HFFc6 (cell line): ENCODE results near the gene PGBD2. TPM values are rescaled to one million over a fixed set of nuclear protein-coding genes. Genes with fewer than 3 reads are reported as not detected.

ENCODE experiments used
- DNase-seq: peaks from one replicate; pipeline ENCODE4 v3.0.0-alpha.2; 2018
- H3K27ac Mint-ChIP-seq: 2 replicates; pipeline ENCODE4 v1.8.0; 2020; ENCODE audit warnings: mild to moderate bottlenecking, mixed read lengths
- H3K27me3 Mint-ChIP-seq: 2 replicates; pipeline ENCODE4 v1.8.0; 2021; ENCODE audit warnings: mild to moderate bottlenecking, moderate library complexity, mixed read lengths; ENCODE audit not compliant: insufficient read depth
- H3K36me3 Mint-ChIP-seq: 2 replicates; pipeline ENCODE4 v1.8.0; 2021; ENCODE audit warnings: low read depth, mixed read lengths
- H3K4me1 Mint-ChIP-seq: 2 replicates; pipeline ENCODE4 v1.8.0; 2020; ENCODE audit warnings: low read depth, mixed read lengths
- H3K4me3 Mint-ChIP-seq: 2 replicates; pipeline ENCODE4 v1.8.0; 2020; ENCODE audit warnings: mild to moderate bottlenecking, moderate library complexity, mixed read lengths
- H3K9me3 Mint-ChIP-seq: 2 replicates; pipeline ENCODE4 v1.8.0; 2020; ENCODE audit warnings: mild to moderate bottlenecking, mixed read lengths
- long read RNA-seq: library from polyadenylated mRNA; unstranded; transcript quantifications from one replicate; pipeline ENCODE4 v2.0.0, GENCODE V29; 2019
- total RNA-seq, 6 experiments: library from RNA; stranded (reverse); fragmentation: NEBNext Ultra II Directional; extraction: Animal tissue kit (Norgen Biotek cat#: 25700); gene quantifications; 2 replicates in 1 of 6; 3 replicates in 5 of 6; pipeline ENCODE4 v1.2.3, GENCODE V29; 2021
- TF ChIP-seq, protein P1 (sequence below): fragments of 200-600 bp; sonication (generic); IDR thresholded peaks from 2 replicates; pipeline ENCODE4 v1.5.0; 2021; ENCODE audit warnings: antibody characterized with exemption, mild to moderate bottlenecking

PGBD2 gene, protein sequence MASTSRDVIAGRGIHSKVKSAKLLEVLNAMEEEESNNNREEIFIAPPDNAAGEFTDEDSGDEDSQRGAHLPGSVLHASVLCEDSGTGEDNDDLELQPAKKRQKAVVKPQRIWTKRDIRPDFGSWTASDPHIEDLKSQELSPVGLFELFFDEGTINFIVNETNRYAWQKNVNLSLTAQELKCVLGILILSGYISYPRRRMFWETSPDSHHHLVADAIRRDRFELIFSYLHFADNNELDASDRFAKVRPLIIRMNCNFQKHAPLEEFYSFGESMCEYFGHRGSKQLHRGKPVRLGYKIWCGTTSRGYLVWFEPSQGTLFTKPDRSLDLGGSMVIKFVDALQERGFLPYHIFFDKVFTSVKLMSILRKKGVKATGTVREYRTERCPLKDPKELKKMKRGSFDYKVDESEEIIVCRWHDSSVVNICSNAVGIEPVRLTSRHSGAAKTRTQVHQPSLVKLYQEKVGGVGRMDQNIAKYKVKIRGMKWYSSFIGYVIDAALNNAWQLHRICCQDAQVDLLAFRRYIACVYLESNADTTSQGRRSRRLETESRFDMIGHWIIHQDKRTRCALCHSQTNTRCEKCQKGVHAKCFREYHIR
- total RNA-seq = 1 to 10 TPM; 3.4 to 4.7 (median 3.6) TPM
- long read RNA-seq, partial matches to known transcripts = 1 of 8 reads
- long read RNA-seq, other reads (novel, unspliced or antisense) = 2 of 8 reads

DNA sequence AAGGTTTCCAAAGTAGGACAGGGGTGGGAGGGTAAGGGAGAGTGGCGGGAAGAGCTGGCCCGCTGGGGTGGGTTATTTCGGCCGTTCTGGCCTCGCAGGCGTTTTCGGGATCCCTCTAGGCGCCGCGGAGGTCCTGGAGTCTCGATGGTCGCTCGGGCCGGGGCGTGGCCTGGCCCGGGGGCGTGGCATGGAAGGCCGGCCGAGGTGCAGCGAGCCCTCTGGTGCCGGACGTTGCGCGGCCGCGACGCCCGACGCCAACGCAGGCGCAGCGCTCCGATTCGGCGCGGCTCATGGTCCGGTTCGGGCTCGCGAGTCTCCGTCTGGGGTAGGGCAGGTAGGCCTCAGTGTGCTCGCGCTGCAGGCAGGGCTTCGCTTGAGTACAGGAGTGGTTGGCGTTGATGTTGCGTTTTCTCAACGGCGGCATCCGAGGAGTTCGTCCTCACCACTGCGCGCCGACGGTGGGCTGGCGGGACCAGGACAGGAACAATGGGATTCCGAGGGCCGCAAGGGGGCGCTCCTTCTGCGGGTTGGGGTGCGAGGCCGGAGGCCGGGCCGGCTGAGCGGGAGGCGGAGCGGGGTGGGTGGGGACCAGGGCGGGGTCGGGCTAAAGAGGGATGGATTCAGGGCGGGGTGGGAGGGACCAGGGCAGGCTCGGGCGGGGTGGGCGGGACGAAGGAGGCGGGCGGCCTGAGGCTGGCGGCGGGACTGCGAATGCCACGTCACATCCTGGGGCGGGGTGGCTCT, at the start of gene PGBD2:
PGBD2 (plus strand) TSS at position 227 of the 744 bp plus-strand sequence. CDS start 7,628 bp downstream, outside the sequence.
- TF ChIP-seq, protein P1, sequence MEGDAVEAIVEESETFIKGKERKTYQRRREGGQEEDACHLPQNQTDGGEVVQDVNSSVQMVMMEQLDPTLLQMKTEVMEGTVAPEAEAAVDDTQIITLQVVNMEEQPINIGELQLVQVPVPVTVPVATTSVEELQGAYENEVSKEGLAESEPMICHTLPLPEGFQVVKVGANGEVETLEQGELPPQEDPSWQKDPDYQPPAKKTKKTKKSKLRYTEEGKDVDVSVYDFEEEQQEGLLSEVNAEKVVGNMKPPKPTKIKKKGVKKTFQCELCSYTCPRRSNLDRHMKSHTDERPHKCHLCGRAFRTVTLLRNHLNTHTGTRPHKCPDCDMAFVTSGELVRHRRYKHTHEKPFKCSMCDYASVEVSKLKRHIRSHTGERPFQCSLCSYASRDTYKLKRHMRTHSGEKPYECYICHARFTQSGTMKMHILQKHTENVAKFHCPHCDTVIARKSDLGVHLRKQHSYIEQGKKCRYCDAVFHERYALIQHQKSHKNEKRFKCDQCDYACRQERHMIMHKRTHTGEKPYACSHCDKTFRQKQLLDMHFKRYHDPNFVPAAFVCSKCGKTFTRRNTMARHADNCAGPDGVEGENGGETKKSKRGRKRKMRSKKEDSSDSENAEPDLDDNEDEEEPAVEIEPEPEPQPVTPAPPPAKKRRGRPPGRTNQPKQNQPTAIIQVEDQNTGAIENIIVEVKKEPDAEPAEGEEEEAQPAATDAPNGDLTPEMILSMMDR = peak; percentile 84
- Mint-ChIP-seq H3K27ac (peak within 1 kb of the TSS; percentile 95), H3K9me3 (no peaks in the 10 kb centered on the region), H3K4me1 (peaks cover 28% of the 10 kb centered on the region), H3K36me3 (no peaks in the 10 kb centered on the region), H3K27me3 (peaks cover 1% of the 10 kb centered on the region), H3K4me3 (peak within 1 kb of the TSS; percentile 92)
- peak; percentile 87 for DNase-seq

DNA sequence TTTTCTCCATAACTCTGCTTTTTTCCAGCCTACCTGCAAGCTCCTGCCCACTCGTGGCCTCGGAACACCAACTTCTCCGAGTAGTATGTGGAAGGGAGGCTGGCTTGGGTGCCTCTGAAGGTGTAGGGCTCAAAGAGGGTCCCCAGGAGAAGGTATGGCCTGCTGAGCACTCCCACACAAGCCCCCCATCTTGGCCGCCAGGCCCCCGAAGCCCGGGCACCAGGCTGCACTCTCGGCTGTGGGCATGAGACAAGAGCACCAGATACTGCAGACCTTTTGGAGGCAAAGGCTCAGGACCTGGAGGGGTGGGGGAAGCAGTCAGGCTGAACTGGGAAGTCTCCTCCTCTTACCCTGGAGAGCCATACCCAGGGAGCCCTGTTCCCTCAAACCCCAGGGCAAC, 48.8 kb upstream of the PGBD2 start:
- peaks cover 4% of the 10 kb centered on the region for H3K27me3 Mint-ChIP-seq
- H3K9me3 Mint-ChIP-seq = no peaks in the 10 kb centered on the region
- TF ChIP-seq, protein P1 = no peak
- H3K36me3 Mint-ChIP-seq = no peaks in the 10 kb centered on the region; the same call in 1 of the 2 replicates
- no peak for DNase-seq
- H3K27ac Mint-ChIP-seq = peak overlapping the region; percentile 87
- H3K4me3 Mint-ChIP-seq = peak overlapping the region; percentile 92
- H3K4me1 Mint-ChIP-seq = peaks cover 32% of the 10 kb centered on the region

DNA sequence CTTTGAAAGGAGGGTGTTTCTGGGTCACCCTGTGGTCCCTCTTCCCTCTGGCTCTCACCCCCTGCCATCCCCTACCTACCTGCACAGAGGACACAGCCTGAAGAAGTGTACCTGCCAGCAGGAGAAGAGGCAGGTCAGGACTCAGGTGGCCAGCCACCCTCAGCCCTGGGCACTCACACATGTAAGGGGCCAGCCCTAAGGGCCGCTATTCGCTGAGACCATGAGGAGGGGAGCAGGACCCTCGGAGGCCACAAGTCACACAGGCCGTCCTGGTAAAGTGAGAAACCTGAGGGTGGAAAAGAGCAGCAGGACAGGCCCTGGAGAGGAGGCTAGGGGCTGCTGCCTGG, 48.3 kb upstream of the PGBD2 start:
- Mint-ChIP-seq H3K36me3 (no peaks in the 10 kb centered on the region; the same call in 1 of the 2 replicates), H3K27me3 (peaks cover 7% of the 10 kb centered on the region)

DNA sequence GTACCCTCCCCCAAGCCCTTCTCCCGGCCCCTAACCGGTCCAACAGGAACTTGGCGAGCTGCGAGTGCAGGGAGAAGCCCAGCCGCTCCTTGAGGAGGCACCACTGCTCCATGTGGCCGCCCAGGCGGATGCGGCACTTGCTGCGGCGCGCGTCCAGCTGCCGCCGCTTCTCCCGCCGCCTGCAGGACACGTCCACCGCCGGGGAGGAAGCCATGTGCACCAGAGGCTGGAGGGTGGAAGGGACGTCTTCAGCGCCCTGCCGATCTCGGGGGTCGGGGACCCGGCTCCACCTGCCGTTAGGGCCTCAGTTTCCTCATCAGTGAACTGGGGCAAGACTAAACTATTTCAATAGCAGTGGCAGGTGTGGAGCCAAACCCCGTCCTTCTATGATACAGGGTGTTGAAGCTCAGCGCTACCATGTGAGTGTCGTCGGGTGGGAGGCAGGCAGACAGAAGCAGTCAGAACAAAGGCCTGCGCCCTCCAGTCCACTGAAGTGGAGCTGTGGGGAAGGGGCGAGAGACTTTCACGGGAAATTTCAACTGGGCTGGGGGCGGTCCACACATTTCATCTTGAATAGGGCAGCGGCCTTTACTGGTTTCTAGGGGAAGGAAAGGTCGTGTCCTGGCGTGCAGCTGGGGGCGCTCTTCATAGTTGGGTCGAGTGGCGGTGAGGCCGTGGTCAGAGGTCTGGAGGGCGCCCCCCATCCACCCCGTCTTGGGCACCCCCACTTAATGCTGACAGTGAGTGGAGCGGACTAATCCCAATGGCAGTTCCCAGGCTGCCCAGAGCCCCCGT, 47.7 kb upstream of the PGBD2 start:
- Mint-ChIP-seq H3K27ac (peak overlapping the region; percentile 87), H3K4me1 (peaks cover 41% of the 10 kb centered on the region), H3K9me3 (no peaks in the 10 kb centered on the region), H3K4me3 (peak overlapping the region; percentile 92), H3K36me3 (no peaks in the 10 kb centered on the region; the same call in 1 of the 2 replicates), H3K27me3 (peaks cover 7% of the 10 kb centered on the region)
- TF ChIP-seq, protein P1 = peak; percentile 72
- DNase-seq = peak; percentile 65

More for the DNA sequence above, 48.3 kb upstream of the PGBD2 start:
- TF ChIP-seq, protein P1 = no peak
- no peak for DNase-seq
- peak overlapping the region; percentile 92 for H3K4me3 Mint-ChIP-seq
- peak overlapping the region; percentile 87 for H3K27ac Mint-ChIP-seq
- H3K4me1 Mint-ChIP-seq = peaks cover 37% of the 10 kb centered on the region
- no peaks in the 10 kb centered on the region for H3K9me3 Mint-ChIP-seq
